Stimulated activated CD8-positive, alpha-beta memory T cell treated with anti-CD3 and anti-CD28 coated beads, Interleukin-7, amount 100 ng/mL, for 4 hours (primary cell): ENCODE measurements around the gene MYO7B.
A peak's percentile ranks its signal among the peaks of the same experiment; 100 is the strongest.

Experiments used
- DNase-seq, 2 donors: peaks; one replicate each; pipeline ENCODE4 v3.0.0-alpha.2; 2020; ENCODE audit warnings: low read depth in 2 of 2

Gene MYO7B

GRCh38 chr2:127586746-127587295 lies 51.3 kb downstream of the MYO7B start:
- no peak for DNase-seq

DNA sequence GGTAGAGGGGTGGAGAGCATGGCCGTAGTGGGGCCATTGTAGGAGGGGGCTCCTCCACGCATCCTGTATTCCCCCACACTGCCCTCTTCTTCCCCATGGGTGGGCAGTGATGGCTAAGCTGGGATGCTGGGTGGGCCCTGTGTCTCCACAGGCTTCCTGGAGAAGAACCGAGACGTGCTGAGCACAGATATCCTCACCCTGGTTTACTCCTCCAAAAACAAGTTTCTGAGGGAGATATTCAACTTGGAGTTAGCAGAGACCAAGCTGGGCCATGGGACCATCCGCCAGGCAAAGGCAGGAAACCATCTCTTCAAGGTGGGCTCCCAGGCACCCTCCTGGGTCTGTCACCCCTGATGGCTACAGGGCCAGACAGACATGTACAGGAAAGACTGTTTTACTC lies 52.8 kb downstream of the MYO7B start:
- no peak for DNase-seq

DNA sequence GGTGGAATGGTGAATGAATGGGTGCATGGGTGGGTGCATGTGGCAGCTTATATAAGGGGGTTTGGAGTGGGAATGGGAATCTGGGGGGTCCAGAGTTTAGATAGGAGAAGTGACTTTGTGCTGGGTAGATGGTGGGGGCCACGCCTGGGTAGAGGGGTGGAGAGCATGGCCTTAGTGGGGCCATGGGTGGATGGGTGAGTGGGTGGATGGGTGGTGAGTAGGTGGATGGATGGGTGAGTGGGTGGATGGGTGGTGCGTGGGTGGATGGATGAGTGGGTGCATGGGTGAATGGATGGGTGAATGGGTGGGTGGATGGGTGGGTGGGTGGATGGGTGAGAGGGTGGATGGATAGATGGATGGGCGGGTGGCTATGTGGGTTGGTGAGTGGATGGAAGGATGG lies 53.9 kb downstream of the MYO7B start:
- no peak for DNase-seq

DNA sequence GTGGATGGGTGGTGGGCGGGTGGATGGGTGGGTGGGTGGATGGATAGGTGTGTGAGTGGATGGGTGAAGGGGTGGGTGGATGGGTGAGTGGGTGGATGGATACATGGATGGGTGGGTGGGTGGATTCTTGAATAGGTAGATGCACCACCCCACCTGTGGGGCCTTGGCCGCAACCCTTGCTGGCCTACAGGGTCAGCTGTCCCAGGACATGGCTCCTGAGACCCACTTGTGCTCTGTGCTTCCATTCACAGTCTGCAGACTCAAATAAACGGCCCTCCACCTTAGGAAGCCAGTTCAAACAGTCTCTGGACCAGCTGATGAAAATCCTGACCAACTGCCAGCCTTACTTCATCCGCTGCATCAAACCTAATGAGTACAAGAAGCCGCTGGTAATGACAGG lies 54.4 kb downstream of the MYO7B start:
- no peak for DNase-seq

GRCh38 chr2:127590386-127591190 lies 55.1 kb downstream of the MYO7B start:
- DNase-seq, result no peak

- peak; percentile 17 to 33 for DNase-seq
These were observed 55.9 kb downstream of the MYO7B start for GRCh38 chr2:127591221-127591923.

DNA sequence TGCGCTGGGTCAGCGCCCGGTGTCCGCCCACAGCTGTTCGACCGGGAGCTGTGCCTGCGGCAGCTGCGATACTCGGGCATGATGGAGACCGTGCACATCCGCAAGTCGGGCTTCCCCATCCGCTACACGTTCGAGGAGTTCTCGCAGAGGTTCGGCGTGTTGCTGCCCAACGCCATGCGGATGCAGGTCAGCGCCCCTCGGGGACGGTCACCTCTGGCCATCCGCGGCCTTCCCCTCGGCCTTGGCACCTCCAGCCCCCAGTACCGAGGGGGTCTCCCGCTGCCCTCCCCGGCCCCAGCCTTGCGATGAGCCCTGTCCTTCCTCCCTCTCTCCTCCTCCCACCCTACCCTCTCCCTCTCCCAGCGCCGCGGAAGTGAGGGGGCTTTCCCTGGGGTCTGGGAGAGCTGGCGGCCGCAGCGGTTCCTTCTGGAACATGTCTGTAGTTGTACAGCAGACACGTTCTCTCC lies 57.3 kb downstream of the MYO7B start:
- no peak for DNase-seq

DNA sequence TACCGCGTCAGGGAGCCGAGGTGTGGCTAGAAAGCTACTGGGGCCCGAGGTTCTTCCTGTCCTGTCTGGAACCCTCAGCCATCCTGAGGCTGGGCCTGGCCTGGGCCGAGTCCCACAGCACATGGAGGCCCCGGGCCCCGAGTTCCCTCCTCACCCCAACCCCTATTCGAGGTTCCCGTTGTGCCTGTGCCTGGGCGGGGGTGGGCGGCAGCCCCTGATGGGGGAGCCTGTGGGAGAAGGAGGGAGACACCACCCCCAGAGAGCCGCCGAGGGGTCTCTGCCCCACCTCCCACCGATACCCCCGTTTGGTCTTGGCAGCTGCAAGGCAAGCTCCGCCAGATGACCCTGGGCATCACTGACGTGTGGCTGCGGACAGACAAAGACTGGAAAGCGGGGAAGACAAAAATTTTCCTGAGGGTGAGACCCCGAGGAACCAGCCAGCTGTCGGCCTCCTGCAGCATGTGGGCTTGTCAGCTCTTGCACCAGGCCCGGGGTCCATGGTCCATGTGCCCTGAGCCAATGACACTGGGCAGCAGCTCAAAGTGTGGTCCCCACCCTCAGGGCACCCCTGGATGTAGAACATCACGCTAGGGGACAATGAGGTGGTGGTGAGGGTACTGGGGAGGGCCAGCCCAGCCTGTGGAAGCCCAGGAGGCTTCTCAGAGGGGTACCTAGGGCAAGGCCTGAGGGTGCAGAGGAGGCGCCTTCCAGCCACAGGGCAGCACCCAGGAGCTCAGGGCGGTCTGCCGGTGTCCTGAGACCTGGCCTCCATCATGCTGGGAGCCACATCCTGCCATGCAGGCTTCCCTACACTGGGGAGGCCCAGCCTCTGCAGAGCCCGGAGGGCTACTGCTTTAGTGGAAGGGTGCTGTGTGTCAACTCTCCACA lies 58.0 kb downstream of the MYO7B start:
- no peak for DNase-seq

DNA sequence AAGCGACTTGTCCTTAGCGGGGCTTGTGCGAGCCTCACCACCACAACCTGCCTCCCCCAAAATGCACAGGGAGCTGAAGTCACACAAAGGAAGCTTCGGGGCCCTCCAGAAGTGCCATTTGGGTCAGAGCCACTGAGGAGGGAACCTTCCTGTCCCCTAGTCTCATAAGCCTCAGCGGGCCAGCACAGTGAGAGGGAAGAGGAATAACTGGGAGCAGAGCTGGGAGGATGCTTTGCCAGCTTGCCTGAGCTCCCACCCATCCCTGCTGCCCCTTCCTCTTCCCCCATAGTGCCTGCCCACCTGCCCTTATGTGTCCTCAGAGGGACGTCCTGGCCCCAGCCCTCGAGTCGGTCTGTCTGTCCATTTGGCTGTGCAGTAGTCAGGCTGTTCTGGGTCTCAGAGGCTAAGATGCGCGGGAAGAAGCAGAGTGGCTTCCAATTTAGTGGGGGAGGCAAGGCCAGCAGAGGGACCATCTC lies 58.7 kb downstream of the MYO7B start:
- DNase-seq, result no peak

DNA sequence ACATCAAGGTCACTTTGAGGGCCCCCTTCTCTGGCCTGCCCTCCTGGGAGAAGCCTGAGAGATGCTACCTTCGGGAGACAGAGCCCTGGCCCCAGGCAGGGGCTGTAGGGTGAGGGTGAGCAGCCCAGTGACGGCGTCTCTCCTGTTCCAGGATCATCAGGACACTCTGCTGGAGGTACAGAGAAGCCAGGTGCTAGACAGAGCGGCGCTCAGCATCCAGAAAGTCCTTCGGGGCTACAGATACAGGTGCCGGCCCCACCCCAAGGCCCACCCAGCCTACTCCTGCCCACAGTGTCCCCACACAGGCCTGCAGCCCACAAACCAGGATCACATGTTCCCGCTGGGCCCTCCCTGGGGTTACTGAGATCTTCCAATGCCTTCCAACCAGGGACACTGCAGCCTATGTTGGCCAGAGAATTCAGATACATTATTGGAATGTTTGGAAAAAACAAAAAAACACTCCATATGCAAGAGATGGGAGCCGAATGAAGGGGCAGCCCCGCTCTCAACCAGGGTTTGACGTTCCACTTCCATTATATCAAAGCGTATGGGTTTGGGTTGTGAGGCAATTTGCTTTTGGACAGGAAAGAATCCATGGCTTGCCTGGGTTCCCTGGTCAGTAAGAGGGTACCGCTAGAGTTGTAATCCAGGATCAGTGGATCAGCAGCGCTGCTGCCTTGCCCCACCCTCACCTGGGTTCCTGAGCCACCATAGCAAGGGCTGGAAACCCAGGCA lies 61.0 kb downstream of the MYO7B start:
- no peak for DNase-seq

DNA sequence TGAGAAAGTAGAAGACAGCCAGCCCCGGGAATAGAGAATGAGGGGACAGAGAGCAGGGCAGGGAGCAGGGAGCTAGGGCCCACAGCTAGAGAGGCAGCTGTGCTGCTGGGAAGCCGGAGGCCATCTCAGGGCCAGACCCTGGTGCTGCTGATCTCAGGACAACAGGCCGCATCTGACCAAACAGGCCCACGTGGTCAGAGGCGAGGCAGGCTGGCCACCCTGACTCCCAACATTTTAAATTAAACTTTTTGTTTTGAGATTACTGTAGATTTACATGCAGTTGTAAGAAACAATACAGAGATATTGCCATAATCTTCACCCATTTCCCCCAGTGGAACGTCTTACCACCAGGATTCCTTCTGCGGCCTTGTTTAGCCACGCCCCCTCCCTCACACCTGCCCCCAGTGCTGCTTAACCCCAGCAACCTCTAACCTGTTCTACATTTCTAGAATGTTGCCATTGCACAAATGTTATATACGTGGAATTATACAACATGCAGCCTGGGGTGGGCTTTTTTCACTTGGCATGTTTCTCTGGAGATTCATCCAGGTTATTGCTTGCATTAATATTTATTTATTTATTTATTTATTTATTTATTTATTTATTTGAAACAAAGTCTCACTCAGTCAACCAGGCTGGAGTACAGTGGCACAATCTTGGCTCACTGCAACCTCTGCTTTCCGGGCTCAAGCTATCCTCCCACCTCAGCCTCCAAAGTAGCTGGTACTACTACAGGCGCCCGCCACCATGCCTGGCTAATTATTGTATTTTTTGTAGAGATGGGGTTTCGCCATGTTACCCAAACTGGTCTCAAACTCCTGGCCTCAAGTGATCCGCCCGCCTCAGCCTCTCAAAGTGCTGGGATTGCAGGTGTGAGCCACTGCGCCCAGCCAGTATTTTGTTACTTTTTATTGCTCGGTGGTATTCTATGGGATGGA lies 61.8 kb downstream of the MYO7B start:
- DNase-seq, result no peak

GRCh38 chr2:127597984-127598380 lies 62.5 kb downstream of the MYO7B start:
- DNase-seq, result no peak

- DNase-seq, result no peak
These were observed 63.2 kb downstream of the MYO7B start for GRCh38 chr2:127598711-127599110.

DNA sequence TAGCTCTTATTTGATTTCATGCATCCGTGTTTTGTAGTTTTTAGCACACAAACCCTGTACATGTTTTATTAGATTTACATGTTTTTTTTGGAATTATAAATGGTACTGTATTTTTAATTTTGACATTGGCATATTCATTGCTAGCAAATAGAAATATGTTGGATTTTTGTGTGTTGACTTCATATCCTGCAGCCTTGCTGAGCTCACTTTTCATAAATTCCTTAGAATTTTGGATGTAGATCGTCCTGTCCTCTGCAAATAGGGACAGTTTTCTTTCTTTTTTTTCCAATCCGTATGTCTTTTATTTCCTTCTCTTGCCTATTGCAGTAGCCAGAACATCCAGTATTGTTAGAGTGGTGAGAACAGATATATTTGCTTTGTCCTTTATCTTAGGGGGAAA lies 63.7 kb downstream of the MYO7B start:
- DNase-seq, result no peak

- no peak for DNase-seq
These were observed 69.5 kb downstream of the MYO7B start for GRCh38 chr2:127604986-127605385.

GRCh38 chr2:127605691-127606263 lies 70.3 kb downstream of the MYO7B start:
- no peak for DNase-seq

DNA sequence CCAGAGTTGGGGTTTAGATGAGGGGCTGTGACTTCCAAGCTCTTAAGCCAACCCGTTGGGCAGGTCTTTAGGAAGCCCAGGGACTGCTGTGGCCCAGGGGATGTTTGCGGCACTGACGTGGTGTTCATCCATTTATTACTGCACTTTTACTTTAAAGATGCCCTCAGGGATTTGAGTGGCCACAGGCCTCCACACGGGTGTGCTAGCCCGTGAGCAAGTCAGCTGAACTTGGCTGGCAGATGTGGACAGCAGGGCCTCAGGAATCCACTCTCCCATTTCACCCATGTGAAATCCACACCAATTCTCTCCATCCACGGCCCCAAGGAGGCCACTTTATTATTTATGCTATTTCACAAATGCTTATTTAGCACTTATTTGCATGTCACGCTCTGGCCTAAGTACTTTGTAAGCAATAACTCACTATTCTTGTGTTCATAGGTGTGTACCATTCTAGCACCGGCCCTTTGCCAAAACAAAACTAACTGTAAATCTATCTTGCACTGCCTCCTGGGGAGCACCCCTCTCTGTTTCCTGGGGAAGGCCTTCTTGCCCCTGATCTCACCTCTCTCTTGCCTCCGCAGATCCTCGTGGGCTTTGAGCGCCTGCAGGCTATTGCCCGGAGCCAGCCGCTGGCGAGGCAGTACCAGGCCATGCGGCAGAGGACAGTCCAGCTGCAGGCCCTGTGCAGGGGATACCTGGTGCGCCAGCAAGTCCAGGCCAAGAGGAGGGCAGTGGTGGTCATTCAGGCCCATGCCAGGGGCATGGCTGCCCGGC lies 71.3 kb downstream of the MYO7B start:
- DNase-seq, result no peak

- DNase-seq, result no peak
These were observed 72.0 kb downstream of the MYO7B start for GRCh38 chr2:127607399-127607908.
